Stimulated activated CD4-positive, alpha-beta T cell treated with anti-CD3 and anti-CD28 coated beads, Interleukin-2, amount 100 ng/mL, for 24 hours (primary cell): ENCODE results near the gene CAMK1D.
A peak's percentile ranks its signal among the peaks of the same experiment; 100 is the strongest.

Experiments used
- DNase-seq, 2 donors: peaks; one replicate each; pipeline ENCODE4 v3.0.0-alpha.2; 2020

CAMK1D gene

DNA sequence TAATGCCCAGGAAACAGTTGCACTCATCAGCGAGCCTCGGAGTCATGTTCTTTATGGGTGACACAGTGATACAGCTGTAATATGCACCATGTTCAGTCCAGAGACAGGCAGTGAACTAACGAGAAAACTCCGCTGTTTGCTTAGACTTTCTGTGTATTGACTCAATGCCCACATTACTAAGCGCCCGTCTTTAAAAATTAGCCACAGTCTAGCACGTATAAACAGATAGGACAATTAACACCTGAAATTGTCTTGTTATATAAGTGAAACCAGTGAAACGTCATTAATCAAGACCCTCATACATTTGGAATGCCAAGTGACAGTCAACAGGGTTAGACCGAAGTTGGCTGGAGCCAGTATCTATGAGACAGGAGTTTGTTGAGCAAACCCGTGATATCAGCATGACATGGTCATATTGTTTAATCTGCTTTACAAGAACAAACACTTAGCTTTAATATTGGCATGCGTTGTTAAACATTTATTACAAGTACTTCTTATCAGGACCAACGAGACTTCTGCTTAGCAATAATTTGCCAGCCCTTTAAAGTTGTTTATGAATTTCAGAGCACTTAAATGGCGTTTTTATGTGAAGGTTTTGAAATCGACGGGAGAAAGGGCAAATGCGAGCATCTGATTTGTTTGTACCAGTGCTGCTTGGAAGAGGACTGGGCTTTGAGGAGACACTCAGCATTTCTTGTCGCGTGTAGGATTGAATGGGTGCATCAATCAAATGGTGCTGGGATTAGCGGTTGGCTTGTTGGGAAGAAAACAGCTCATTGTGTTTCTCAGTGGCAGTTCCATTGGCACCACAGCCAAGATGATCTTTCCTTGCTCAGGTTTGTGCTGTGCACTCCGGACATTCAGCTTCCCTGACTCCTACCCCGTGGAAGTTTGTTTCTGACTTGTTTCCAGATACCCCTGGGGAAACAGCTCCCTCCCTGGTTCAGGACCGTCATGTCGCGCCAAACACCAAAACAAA, 56.3 kb downstream of the CAMK1D start:
- no peak for DNase-seq

DNA sequence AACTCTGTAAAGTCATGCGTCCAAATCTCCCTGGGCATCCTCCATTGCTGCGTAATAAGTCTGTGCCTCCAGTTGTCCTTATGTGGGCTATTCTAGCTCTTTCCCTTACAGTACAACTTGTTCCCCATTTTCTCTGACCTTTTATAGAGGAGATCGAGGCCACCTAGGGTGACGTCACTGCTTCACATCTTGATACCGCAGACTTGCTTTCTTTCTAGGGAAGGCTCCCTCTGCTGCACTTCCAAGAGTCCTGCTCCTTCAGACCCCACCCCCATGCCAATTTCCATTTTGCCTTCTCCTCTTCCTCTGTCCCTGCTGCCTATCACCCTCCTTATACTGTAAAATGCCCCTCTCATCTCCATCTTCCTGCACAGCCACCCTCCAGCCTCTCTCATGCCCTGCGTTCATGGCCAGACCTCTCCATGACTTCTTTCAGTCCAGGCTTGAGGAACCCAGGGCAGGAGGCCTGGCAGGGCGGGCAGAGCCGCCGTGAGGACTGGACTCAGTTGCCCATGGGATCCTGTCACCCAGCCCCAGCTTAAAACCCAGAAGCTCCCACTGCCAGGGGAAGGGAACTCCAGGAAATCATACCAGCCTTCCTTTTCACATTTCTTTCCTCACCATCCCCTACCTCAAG, 57.5 kb downstream of the CAMK1D start:
- DNase-seq: no peak

DNA sequence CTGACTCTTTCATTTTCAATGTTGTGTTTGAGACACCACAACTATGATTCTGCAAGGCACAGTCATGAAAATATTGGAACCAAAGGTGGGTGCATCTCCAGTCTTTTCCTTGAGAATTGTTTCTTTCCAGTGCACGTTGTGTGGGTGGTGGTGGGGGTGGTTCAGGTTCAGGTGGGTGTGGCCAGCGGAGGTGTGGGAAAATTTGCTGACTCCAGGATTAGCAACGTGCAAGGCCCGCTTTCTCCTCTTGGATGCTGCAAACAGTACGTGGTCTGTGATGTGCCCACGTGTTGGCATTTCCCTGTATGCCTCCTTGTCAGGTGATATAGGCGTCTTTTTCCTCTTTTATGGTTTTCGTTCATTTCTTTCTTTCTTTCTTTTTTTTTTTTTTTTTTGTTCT, 59.1 kb downstream of the CAMK1D start:
- no peak for DNase-seq

DNA sequence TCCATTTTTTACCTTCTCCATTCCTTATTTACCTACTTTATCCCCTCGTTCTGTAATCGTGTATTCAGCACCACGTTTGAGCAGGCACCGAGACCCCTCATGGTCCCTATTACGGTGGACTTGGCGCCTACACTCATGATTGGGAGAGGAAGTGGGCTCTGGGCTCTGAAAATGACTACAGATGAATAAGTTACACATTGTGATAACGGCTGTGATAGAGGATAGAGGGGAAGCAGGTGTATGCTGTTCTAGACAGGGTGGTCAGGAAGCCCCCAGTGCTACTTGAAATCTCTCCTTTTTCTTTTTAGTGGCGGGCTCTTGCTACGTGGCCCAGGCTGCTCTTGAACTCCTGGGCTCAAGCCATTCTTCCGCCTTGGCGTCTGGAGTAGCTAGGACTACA, 59.8 kb downstream of the CAMK1D start:
- DNase-seq: no peak

DNA sequence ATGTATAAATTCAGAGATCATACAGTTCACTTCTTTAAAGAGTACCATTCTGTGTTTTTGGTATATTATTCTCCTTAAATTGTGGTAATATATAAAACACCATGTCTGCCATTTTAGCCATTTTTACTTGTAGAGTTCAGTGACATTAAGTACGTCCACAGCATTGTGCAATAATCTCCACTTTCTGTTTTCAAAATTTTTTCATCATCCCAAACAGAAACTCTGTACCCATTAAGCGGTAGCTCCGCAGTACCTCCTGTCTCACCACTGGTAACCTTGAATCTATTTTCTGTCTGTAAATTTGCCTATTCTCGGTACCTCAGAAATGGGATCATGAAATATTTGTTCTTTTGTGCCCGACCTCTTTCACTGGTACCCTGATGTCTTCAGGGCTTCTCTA, 60.3 kb downstream of the CAMK1D start:
- DNase-seq: no peak

DNA sequence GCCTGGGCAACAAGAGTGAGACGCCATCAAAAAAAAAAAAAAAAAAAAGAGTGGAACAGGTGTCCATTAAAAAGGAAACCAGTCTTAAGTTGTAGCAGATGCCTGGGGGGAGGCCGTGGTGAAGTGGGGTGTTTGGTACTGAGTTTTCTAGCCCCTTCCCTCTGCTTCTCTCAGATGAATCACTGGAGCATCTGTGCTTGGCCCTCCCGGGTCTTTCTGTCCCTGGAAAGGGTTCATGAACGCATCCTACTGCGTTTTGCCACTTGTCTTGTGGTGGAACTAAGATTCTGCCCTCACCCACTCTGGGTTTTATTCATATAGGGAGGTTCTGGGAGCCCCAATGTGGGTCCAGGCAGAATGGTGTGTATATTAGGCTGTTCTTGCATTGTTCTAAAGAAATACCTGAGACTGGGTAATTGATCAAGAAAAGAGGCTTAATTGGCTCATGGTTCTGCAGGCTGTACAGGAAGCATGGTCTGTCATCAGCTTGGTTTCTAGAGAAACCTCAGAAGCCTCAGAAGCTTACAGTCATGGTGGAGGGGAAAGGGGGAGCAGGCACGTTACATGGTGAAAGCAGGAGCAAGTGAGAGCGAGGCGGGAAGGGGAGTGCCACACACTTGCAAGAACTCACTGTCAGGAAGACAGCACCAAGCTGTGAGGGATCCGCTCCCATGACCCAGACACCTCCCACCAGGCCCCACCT, 63.5 kb downstream of the CAMK1D start:
- DNase-seq: peak; percentile 31 to 43

DNA sequence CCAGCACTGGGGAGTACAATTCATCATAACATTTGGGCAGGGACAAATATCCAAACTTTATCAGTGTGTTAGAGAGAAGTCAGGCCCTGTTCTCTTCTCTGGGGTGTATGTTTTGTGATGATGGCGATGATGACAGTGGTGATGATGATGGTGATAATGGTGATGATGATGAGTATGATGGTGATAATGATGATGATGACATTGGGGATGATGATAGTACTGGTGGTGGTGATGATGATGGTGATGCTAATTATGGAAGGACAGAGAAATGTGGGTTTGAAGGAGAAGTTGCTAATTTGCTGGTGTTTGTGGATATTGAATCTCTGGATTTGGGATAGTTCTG, 64.0 kb downstream of the CAMK1D start:
- DNase-seq: no peak

DNA sequence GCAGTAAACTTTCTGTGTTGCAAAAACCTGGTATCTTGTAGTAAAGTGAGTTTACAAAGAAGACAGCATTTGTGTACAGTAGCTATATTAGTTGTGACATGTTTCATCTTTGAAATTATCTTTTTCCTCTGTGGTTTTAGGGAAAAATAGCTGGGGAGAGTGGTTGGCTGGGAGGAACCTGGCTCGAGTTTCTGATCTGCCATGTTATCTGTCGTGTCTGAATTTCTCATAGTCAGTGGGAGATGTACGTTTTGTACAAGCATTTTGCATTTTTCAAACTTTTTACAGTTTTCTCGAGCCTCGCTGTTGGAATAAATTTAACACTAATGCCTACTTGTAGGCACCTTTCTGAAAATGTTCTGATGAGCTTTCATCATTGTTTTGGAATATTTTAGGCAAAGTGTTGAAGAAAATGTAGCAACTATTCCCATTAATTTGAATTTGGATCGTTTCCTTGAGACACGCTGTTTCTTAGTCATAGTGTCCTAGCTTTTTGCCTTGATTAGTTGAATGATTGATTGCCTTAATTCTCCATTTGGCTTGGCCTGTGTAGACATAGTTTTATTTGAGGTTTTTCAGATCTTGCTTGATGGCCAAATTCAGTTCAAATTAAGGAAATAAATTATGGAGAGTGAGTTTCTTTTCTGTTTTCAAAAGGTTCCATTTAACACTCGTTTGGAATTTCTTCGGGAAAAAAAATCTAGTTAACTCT, 65.1 kb downstream of the CAMK1D start:
- DNase-seq: no peak

DNA sequence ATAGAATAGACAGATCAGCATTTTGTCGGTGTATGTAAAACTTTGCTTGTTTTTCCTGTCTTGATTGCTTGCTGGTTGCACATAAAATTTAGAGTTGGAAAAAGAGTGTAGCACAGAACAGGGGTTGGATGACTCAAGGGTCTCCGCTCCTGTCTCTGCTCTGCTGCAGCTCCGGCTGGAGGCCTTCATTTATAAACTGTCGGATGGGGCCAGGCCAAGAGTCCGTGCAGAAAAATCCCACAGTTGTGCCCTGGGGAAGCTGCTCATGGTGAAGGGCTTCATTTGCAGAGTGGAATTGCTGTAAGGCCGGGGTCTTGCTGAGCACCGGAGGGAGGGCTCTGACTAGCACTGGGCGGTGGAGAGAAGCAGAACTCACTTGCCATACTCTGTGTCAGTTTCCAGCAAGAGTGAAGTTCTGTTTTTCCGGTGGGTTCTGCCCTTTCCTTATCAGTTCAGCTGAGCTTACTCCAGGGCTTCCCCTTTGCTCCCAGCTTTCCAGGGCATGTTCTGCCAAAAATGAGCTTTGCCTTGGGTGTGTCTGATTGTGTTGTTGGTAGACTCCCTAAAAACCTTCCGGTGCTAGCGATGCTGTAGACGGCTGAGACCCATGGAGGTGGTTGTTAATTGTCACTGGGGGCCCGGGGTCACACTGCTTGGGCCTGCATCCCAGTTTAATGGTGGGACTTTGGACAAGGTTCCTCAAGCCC, 67.2 kb downstream of the CAMK1D start:
- DNase-seq: no peak

DNA sequence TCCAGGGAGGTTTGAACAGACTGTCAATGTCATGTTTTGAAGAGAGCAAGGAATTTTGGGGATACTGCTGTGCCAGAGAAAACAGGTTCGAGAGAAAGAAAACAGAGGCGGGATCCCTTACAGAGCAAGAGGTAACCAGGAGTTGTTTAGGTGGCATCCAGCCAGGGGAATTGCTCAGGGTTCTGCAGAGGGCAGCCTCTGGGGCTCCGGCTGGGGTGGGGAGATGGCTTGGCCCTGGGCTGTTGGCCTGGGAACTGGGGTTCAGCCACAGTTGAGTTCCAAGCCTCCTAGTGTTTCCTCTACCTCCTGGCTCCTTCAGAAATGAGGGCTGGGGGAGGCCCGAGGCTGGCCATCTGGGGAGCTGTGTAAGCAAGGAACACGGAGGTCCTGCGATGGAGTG, 68.0 kb downstream of the CAMK1D start:
- DNase-seq: no peak

DNA sequence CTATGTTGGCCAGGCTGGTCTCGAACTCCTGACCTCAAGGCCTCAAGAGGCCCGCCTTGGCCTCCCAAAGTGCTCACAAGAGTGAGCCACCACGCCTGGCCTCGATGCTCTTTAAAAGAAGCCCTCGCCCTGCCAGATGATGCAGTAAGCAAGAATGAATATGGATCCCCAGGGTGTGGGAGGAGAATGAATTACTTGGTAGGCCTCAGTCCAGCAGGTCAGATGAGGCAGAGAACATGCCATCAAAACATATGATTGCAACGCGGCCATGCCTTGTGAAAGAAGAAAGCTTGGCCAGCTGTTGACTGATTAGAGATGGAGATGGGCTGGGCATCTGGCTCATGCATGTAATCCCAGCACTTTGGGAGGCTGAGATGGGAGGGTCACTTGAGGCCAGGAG, 68.7 kb downstream of the CAMK1D start:
- no peak for DNase-seq

DNA sequence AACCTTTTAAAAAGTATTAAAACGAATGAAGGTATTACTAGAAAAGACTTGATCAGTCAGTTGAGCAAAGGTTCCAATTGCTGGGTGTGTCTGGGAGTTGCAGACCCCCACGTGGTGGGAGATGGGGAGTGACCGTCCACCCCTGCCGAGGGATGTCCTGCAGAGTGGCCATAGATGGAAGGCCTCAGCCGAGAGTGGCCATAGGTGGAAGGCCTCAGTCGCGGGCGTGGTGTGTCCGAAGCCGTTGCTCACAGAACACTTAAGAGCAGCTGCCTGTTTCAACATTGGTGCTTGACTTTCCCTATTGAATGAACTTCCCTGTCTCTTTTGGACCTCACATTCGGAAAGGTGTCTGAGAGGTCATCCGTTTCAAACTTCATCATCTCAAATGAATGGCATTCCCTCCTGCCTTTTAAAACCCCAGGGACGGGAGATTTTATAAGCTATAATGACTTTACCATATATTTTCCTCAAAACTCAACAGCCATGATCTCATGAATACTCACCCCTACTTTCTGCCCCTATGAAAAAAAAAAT, 69.4 kb downstream of the CAMK1D start:
- no peak for DNase-seq

DNA sequence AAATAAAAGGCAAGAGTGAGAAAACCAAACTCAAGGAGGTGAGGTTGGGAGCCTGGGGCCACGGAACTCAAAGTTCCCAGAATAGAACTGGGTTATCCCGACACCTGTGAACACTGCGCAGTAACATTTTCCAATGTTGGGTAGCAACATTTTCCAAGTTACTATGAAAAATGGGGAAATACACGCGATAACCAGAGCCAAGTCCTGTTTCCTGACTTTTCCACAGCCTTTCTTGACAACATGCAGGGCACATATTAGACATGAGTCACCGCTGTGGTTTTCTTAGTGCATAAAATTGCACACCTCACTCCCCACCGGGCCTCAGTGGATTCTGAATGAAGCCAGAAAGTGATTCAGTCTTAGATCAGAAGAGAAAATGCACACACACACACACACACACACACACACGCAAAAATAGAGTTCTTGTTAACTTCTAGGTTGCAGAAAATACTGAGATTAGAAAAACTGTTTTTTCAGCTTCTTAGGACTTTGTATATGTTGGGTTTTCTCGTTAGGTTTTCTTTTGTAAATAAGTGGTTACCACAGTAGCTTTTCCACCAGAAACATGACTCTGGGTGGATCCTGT, 70.0 kb downstream of the CAMK1D start:
- peak; percentile 72 to 78 for DNase-seq

DNA sequence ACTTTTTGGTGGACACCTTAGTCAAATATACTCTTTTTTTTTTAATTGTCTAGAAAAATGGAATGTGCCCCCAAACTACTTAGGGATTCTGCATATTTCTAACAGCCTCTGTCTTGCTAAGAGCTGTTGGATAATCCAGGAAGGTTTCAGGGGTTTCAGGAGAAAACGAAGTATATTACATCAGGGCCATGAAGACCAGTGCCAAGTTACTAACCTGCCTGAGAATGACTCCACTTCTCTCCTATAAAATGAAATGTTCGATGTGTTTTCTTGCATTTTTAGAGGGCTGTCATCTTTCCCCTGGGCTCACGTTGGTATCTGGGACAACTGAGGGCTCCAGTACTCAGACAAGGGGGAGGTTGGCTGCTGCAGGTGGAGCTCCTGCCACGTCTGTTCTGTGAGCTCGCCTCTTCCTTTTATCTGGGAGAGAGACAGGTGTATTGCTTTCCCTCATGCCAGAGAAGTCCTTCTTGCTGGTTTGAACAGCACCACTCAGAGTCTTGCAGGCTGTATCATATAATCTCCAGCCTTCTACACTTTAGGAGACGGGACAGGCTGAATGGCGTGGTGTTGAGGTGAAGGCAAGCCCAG, 71.3 kb downstream of the CAMK1D start:
- no peak for DNase-seq

DNA sequence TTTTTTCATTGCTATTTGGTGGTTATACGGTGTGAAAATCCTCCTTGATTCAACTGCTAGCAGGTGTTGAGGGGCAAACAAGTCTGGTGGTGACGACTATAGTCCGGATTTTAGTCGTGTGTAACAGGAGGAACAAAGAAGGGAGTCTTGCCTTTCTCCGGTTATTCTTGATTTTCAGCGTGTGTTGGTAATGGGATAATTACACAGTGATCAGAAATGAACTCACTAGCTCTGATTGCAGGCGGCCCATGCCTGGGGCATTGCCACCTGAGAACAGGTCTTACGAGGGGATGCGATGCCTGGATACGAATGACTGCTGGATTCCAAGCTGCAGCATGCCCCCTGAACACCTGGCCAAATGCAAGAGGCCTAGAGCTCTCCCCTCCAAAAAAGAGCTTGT, 72.8 kb downstream of the CAMK1D start:
- DNase-seq: no peak

DNA sequence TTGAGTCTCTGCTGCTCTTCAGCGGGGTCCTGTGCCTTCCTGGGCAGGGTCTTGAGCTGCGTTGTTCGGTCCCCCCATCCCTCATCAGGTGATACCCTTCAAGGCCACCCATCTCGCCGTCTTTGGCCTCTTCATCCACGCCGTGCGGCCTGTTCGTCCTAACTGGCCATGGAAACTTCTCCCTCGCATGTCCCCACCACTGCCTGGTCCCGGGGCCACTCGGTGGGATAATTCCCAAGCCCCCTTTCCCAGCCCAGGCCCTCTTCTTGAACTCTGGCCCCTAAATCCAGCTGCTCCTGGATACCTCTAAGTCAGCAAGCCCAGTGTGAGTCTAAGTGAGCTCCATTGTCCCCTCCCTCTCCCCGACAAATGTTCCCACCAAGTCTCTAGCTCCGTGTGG, 74.5 kb downstream of the CAMK1D start:
- DNase-seq: no peak

DNA sequence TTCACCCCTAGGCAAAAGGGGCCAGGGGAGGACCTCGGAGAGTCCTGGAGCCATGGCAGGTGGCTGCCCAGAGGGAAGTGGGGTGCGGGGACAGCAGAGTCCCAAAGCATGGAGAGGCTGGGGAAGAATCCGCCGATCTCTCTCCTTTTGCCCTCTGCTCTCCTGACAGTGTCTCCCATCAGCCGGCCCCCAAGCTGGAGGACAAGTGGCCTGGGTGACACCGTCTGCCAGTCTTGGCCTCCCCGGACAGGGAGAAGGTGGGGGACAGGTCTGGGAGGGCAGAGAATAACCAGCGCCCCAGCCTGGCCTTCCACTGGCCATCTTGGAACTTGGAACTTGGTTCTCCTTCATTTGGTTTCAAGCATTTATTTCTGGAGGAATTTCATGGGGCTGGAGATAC, 77.9 kb downstream of the CAMK1D start:
- no peak for DNase-seq

DNA sequence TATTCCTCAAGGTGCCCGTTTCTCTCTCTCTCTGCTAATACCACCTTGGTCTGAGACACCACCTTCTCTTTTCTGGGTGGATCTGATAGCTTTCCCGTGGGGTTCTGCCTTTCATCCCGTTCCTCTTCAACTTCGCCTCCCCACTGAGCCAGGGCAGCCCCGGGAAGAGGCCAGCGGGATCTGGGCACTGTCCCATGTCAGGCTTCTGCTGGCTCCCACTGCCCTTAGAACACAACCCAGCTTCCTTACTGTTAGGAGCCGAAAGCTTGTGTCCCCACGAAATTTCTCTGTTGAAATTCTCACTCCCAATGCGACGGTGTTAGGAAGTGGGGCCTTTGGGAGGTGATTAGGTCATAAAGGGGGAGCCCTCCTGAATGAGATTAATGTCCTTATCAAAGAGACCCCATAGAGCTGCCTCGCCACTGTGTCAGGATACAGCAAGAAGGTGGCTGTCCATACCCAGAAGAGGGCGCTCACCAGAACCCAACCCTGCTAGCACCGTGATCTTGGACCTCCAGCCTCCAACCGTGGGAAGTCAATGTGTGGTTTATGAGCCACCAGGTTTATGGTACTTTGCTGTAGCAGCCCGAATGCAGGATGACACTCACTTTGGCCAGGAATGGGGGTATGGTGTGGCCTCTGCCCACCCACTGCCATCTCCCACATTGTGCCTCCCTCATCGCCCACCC, 79.2 kb downstream of the CAMK1D start:
- no peak for DNase-seq

DNA sequence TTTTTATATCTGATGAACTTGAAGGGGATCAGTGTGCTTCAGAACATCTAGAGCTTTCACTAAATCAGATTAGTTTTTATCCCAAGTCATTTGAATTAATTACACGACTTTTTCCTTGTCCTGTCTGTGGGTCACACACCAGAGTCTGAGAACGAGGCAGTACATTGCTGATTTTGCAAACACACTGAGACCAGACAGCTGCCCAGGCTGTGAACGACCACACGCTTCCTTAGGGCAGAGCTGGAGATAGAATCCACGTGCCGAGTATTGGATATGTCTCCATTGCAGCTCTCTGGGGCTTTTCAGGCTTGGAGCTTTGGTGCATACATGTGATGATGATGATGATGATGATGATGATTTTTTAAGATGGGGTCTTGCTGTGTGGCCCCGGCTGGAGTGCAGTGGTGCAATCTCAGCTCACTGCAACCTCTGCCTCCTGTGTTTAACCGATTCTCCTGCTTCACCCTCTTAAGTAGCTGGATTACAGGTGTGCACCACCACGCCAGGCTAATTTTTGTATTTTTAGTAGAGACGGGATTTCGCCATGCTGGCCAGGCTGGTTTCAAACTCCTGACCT, 81.1 kb downstream of the CAMK1D start:
- DNase-seq: no peak
